Middle frontal gyrus (tissue), 1 donor: ENCODE data around the gene GFOD1.

ENCODE experiments used
- DNase-seq: peaks from one replicate; pipeline ENCODE4 v3.0.0-alpha.2; 2015; ENCODE audit warnings: low spot score; ENCODE audit errors: extremely low spot score

Gene GFOD1

DNA sequence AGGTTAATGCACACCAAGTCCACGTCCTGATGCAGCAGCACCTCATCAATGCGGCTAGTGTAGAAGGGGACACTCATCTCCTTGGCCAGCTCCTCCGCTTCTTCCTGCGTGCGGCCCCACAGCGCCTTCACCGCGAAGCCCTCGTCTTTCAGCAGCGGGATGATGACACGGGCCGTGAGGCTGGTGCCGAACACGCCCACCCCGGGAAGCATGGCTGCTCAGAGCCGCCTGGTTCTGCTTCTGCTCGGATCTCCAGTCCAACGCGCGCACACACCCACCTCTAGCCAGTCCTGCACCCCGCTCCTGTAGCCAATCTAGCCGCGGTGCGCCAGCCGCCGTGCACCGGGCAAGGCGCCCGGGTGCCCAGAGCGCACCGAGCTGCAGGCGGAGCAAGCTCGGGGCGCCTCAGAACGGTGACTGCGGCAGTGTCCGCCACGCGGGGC, 700 bp downstream of the GFOD1 start:
- DNase-seq, result no peak

DNA sequence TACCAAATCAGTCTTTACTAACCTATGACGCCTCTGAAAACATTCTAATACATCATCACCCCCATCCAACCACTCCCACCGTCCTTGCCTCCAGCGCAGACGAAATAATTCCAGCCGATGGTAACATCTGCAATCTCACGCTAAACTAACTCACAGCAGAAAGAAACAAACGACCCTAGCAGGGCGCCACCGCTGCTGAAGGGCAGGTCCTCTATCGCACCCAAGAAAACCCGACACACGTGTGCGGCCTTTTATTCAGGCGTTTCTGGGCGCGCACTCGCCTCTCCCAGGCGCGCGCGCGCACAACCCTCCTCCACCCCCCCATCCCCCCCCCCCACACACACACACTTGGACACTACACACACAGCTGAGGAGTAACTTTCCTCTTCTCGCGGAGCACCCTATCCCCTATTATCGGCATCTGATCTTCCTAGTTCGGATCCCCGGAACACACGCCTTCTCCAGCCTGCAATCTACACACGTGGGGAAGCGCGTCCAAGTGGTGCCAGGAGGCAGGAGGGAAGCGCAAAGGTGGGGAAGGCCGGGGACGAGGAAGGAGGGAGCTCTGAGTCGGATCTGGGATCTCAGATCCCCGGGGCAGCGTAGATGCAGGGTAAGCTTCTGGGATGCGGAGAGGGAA, 1.4 kb downstream of the GFOD1 start:
- no peak for DNase-seq

DNA sequence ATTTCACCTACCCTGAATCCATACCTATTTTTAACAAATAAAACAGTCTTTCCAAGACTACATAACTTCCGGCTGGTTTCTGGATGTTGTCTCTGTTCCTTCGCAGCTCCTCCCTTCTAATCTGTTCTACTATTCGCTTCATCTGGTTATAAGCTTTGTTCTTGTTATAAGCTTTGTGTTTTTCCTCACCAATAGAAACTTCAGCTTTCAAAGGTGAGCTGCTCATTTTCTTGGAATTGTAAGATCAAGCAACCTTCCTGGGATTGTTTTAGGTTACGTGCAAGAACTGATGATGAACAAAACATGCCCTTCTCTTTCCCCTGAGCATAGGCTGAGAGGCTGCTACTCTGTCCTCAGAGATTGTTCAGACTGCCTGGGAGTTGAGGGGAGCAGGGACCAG, 2.1 kb downstream of the GFOD1 start:
- no peak for DNase-seq

DNA sequence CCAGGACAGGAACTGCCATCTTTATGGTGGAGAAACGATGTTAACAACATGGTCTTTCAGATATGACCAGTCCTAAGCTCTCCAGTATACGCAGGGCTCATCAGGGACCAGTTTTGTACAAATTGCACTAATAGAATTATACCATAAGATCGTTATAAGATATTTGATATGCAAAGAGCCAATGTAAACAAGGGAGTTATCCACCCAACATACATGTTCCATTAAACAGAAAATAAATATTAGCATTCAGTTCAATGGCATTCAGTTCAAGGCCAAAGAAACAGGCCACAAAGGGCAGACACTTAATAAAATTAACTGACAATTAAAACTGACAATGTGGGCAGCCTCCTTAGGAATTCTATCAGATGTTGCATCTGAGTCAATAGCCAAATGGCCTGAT, 2.6 kb downstream of the GFOD1 start:
- no peak for DNase-seq

DNA sequence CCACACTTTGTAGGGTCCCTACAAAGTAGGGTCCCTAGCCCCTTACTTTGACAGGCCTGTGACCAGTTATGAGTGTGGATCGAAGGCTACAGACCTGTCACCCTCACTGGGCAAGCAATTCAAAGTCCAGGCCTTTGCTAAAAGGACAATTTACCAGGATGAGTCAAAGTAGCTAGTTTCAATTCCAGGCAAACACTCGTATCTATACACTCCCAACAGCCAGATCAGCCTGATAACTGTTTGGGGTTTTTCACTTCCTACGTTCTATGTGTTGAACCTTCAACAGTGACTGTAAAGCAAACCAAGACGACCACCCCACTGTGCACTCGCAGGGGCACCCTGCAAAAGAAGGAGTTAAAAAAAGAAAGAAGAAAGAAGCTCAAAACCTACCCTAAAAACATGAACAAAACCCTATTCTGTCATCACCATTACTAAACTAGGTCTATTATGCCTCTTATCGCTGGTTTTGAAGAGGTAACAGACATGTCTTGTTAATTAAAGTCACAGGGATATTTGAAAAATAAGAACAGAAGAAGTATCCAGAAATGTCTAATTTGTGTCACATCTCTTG, 3.2 kb downstream of the GFOD1 start:
- DNase-seq, result no peak

DNA sequence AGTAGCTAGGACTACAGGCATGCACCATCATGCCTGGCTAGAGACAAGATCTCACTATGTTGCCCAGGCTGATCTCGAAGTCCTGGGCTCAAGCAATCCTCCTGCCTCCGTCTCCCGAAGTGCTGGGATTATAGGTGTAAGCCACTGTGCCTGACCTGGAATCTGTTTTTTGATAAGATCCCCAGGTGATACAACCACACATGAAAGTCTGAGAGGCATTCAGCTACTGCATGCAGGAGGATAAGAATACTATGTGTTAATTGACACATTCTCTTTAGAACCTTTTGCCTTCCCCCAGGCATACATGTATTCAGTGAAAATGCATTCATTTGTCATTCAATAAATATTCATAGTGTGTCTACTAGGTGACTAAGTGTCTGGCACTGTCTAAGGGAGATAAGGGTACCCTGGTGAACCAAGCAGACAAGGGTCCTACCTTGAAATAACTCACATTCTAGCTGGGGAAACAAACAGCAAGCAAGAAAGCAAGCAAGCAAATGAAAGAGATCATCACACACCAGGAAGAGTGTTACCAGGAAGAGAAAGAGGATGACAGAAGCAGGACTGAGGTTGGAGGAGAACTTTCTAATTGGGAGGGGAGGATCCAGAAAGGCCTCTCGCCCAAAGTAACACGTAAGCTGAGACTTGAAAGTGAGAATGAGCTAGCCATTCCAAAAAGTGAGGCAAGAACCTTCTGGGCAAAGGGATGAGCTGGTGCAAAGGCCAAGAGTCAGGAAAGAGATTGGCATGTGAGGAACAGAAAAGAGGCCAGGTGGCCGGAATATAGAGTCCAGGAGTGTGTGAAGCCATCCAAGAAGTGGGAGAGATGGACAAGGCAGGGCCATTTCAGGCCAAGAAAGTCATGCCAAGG, 6.5 kb downstream of the GFOD1 start:
- DNase-seq, result no peak

DNA sequence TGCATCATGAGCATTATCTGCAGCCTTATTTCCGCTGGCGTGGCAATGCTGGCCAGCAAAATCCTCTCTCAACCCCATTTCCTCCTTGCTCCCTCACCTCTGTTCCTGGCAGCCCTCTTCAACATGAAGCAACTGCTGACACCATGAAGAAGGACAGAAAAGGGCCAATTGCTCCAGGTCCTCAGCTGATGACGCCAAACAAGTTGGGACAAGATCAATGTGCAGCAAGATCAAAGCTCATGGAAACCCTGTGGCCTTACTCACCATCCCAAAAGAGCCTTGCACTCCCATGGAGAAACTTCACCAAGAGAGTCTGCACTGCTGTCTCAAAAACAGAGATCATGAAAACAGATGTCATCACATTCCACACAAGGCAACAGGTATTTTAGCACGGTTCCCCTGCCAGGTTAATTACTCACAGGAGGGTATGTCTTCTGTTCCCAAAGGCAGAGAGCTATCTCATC, 7.4 kb downstream of the GFOD1 start:
- DNase-seq, result no peak

DNA sequence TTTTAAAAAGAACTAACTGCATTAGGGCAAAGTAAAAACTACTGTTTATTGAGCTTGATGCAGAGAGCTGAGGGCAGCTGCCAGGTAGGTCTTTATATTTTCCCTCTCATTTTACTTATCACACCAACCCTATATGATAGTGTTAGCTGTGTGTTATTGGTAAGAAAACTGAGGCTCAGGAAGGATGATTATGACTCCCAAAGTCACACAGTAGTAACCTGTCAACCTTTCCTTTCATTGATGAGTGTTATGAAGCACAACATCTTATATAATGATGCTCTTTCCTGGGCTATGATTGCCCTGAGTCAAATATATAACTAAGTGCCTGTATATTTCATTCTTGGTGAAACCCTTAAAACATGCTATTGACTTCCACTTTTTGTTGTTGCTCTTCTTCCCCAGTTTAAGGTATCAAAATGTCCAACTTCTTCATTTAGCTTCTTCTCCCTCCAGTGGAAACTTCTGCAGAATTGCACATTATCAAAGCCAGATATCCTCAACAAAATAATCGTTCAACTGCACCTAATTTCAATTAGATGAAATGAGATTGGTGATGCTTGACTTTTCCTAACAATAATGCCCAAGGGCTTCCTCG, 8.1 kb downstream of the GFOD1 start:
- DNase-seq, result no peak

DNA sequence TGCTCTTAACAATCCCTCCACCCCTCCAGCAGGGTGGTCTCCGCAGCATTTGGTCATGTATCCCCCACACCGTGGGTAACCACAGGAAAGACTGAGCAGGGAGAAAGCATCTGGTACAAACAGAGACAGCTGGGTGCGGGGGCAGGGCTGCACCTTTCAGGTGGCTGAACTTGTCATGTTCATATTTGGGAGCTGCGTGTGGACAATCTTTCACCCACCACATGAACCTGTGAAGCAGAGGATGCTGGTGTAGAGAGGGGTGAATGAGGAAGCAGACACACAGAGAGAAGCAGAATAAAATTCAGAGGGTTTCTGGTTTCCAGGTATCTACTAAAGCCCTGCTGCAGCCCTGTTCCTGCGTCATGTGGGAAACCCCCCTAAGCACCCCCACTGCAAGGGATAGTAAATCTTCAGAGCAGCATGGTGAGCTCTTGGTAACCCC, 8.9 kb downstream of the GFOD1 start:
- no peak for DNase-seq

DNA sequence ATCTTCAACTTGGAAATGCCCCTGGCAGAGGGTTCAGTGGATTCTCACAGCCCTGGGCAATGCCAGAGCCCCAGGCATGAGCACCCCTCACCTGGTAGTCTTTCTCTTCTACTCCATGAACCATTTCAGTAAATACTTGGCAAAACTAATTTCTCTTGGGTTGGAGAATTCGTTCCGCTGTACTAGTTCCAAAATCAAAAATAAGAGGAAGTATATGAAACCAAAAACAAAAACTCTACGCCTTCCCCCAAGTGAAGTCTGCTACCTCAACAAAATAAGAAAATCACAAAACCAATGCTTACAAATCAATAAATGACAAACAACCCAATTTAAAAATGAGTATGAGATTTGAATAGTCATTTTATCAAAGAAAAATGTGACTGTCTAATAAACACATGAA, 12.6 kb downstream of the GFOD1 start:
- no peak for DNase-seq

DNA sequence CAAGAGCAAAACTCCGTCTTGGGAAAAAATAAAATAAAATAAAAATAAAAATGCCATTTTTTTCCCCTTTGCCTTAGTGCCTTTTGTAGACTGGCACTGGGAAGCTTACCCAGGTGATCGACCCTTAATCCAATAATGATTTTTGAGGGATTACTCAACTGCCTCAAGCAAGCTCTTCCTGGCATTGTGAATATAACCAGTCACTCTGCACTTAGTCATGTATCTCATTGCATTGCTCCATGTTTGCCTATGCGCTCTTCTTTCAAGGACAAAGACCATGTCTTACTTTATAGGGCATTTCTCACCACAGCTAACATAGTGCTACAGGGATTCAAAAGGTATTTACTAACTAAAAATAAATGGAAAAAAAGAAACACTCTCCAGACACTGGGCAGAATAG, 13.0 kb downstream of the GFOD1 start:
- no peak for DNase-seq

DNA sequence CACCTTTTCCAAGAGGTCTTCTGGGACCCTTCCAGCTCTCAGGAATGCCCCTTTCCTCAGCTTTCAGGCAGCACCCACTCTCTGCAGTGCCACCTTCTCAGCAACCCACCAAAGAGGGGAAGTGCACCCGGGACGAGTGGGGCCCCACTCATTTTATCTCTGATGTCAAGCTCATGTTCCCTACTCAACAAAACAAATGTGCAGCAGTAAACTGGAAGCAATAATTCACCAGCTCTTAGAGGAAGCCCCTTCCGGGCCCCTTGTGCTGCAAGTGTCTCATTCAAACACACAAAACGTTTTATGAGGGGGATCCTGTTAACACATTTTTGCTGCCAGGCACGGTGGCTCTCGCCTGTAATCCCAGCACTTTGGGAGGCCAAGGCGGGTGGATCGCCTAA, 13.6 kb downstream of the GFOD1 start:
- no peak for DNase-seq

DNA sequence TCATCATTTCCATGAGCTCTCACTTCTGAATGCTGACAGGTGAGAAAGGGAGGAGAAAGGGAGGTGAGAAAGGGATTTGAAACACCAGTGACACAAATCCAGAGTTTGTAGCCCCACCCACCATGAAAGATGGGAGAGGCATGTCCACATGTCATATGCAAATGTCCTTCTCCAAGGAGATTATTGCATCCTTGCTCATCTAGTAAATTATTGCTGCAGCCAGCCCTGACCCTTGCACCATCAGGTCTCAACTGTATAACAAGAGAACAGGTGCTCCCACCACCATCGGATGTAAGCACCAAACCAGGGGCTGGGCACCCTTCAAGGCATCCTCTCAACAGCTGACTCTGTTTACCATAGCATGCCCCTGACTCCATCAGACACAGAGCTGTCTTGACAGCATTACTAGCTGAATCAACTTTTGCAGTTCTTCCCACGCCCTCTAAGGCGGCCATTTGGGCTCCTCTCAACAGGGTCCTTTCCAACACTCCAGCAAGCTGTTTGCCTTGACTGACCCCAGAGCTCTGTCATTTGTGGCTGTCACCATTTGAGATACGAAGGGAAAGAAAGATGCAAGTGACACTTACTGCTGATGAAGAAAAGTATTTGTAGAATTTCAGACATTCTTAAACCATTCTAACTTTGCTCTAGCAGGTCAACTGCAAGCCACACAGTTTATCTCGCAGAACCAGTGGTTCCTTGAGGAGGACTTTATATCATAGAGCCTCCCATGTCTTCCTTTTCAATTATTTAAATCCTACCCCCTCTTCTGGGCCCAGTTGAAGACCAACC, 14.2 kb downstream of the GFOD1 start:
- no peak for DNase-seq

DNA sequence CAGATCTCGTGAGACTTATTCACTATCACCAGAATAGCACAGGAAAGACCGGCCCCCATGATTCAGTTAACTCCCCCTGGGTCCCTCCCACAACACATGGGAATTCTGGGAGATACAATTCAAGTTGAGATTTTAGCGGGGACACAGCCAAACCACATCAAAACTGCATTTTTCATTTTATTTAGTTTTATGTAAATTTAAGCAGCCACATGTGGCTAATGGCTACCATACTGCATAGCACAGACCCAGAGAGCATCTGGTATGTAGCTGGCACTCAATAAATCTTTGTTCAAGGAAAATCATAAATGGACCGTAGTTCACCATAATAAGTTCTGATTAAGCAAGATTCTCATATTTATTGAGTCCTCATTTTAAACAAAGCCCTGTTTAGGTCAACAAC, 15.3 kb downstream of the GFOD1 start:
- DNase-seq, result no peak

DNA sequence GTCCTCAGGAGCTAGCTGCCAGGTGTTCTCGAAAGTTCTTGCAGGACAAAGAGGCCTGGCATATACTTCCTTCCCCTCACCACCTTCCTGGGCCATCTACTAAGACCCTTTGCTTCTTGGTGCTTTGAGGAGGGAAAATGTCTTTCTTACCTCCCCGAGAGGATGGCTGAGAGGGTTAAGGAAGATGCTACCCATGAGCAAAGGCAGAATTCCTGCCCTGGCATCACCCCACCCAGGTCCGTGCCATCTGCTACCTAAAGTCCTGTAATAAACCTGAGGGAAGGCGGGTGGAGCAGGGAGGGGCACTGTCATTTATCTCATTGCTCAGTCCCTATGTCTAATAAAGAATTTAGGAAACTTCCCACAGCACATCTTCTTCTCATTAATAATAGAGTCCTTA, 16.2 kb downstream of the GFOD1 start:
- DNase-seq, result no peak

DNA sequence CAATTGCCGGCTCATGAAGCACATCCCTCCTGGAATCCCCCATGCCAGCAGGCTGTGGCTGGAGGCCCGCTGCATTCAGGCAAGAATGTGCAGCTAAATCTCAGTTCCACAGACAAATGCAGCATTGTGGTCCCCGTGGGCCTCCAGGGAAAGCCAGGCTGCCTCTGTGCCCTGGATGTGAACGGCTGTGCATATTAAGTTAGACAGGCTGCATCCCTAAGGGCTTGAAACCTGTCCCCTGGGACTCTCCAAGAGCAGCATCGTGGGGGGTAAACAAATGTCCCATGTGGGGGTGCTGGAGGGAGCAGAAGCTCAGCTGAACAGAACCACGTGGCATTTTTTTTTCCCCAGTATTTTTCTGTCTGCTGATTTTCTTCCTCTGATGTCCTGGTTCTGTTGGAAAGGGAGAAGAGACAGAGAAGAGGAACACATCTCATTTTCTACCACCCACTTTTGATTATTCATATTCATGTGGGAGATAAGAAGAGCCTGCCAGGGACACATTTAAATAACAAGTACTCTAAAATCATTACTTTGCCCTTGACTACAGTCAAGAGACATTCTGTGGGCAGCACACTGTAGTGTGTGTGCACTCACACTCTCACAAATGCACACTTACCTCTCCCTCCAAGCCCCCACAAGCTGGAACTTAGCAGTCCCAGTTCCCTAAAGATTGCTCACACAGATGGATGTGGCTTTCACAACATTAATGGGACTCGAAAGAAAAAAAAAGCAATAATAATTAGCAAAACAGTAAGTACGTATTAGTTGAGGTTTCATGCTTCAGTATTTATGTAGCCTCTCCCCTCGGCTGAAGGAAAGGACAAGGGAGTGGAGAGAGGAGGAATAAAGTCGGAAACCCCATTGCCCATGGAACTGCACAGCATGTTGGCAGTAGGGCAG, 16.9 kb downstream of the GFOD1 start:
- DNase-seq, result peak; percentile 43

DNA sequence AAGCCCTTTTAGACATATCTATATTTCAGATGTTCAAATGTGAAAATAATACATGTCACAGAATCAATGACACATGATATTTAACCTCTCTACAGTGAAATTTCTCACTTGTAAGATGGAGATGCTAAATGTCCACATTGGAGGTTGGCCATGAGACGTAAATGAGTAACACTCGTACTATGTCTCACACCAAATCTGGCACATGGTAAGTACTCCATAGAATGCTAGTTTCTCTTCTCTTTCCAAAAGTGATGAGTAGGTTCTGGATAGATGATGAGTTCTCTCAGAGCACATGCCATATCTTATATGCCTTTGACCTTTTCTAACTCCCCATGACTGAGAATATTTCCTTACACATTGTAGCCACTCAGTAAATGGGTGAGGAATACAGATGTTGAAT, 17.7 kb downstream of the GFOD1 start:
- DNase-seq, result no peak

DNA sequence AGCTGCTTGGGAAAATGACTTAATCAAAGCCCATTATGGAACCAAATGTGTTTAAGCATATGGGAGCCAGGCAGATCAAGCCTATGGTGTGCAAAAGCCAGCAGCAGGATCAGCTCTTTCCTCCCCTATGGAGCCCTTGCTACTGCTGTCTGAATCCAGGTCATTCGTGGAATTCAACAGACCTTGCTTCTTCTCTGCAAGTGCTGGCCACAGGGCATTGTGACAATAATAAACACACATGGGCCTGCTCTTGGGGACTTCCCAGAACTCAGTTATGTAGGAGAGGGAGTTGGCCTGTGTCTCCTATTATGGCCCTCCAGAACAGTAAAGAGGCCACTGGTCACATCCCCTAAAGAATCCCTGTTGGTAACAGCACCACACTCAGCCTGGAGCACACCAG, 18.6 kb downstream of the GFOD1 start:
- DNase-seq, result no peak

DNA sequence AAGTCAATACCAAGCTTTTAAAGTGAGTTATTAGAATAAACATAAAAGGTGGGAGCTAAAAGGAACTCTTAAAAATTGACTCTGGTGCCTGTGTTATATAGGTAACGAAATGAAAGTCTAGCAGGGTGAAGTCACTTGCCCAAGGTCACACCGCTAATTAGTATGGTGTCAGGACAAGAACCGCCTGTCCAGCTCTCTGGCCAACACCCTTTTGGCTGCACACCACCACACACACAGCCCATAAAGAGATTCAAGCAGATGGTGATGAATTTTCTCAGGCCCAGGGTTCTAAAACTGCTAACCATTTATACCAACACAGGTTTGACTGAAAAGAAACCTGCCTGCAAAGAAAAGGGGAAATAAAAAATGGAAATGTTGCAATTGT, 20.2 kb downstream of the GFOD1 start:
- no peak for DNase-seq
